ENCODE data around the gene RBM10.

DNA sequence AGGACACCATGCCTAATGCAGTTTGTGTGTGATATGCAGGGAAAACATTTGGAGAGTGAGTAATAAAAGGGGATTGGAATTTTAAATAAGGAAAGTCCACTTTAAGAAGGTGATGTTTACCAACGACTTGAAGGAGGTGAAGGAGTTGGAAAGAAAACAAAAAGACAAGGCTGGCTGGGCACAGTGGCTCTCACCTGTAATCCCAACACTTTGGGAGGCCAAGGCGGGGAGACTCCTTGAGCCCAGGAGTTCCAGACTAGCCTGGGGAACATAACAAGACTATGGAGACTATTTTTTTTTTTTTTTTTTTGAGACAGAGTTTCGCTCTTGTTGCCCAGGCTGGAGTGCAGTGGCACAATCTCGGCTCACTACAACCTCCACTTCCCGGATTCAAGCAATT lies 11.5 kb upstream of the RBM10 start:
- TF ChIP-seq YY1 (IDR thresholded peaks at IDR 0.05; ENCODE audit: insufficient read depth, insufficient read length) (no peak), ZNF274 (IDR thresholded peaks at IDR 0.05; ENCODE audit: low read depth, low read length) (no peak)
